Endothelial cell of umbilical vein (primary cell): ENCODE measurements around the gene ACSS2.

ENCODE experiments used
- CTCF ChIP-seq, 2 donors: IDR thresholded peaks; 1 replicate in 1 of 2; 2 replicates in 1 of 2; pipeline ENCODE4 v1.5.1; 2011; ENCODE audit warnings: low read length in 2 of 2, mild to moderate bottlenecking in 2 of 2, moderate library complexity in 2 of 2, control low read depth in 1 of 2, inconsistent platforms in 1 of 2, low read depth in 1 of 2; ENCODE audit not compliant: insufficient read depth in 1 of 2; ENCODE audit errors: extremely low read depth in 1 of 2
- EZH2 ChIP-seq: IDR thresholded peaks from 2 replicates; pipeline ENCODE4 v1.6.1; 2012; ENCODE audit warnings: borderline replicate concordance, low read depth, mild to moderate bottlenecking, moderate library complexity, low read length, inconsistent platforms; ENCODE audit not compliant: severe bottlenecking
- FOS ChIP-seq: IDR thresholded peaks from 2 replicates; pipeline ENCODE4 v1.6.1; 2011; ENCODE audit warnings: mild to moderate bottlenecking, low read length, moderate library complexity, borderline replicate concordance; ENCODE audit not compliant: insufficient read depth
- GATA2 ChIP-seq: IDR thresholded peaks from 2 replicates; pipeline ENCODE4 v1.7.0; 2011; ENCODE audit warnings: low read depth, mild to moderate bottlenecking, moderate library complexity, mixed read lengths, low read length; ENCODE audit not compliant: insufficient read length, insufficient read depth
- JUN ChIP-seq: IDR thresholded peaks from 2 replicates; pipeline ENCODE4 v1.6.1; 2011; ENCODE audit warnings: borderline replicate concordance, low read depth; ENCODE audit not compliant: insufficient read length, insufficient read depth
- MAX ChIP-seq: IDR thresholded peaks from 2 replicates; pipeline ENCODE4 v1.6.1; 2011; ENCODE audit not compliant: insufficient read depth, insufficient read length
- MYC ChIP-seq: IDR thresholded peaks from one replicate; pipeline ENCODE4 v1.6.1; 2011; ENCODE audit warnings: mild to moderate bottlenecking, low read depth, low read length
- POLR2A ChIP-seq: IDR thresholded peaks from 2 replicates; pipeline ENCODE4 v1.6.1; 2012; ENCODE audit warnings: low read depth, mild to moderate bottlenecking, control low read depth, low read length
- POLR2AphosphoS5 ChIP-seq: IDR thresholded peaks from 2 replicates; pipeline ENCODE4 v1.6.1; 2012; ENCODE audit warnings: low read depth, mild to moderate bottlenecking, control low read depth, low read length, moderate library complexity; ENCODE audit not compliant: insufficient read depth

- TF ChIP-seq POLR2A (no peak), CTCF (IDR thresholded peaks at IDR 0.05; ENCODE audit: extremely low read depth in 1 of 2, insufficient read depth in 1 of 2, low read depth in 1 of 2, low read length in 2 of 2) (no peak), POLR2AphosphoS5 (no peak), JUN (no peak), EZH2 (no peak), MYC (no peak), MAX (no peak), FOS (no peak), GATA2 (no peak)
Measured at GRCh38 chr20:34942301-34942700, 65.9 kb downstream of the ACSS2 start.
